ENCODE measurements around the gene OLFM1.
A peak's percentile ranks its signal among the peaks of the same experiment; 100 is the strongest.
"Not testable (repeated sequence)": the region's sequence is repeated elsewhere in the genome, so short reads cannot be mapped to it uniquely, and the experiment has no call there.

The OLFM1 gene

GRCh38 chr9:135136991-135137832 is 49.7 kb downstream of the OLFM1 start:
- DNase-seq, result peak in 1 of 2 experiments; percentile 4

- DNase-seq, result no peak
Measured at GRCh38 chr9:135138078-135138855, 50.8 kb downstream of the OLFM1 start.

- DNase-seq, result no peak
Measured at GRCh38 chr9:135139366-135139959, 52.0 kb downstream of the OLFM1 start.

- DNase-seq, result no peak
Measured at GRCh38 chr9:135141183-135141774, 53.8 kb downstream of the OLFM1 start.

- peak in 1 of 2 experiments; percentile 23 for DNase-seq
Measured at GRCh38 chr9:135144581-135145170, 57.2 kb downstream of the OLFM1 start.

GRCh38 chr9:135145312-135145711 is 57.8 kb downstream of the OLFM1 start:
- no peak for DNase-seq

GRCh38 chr9:135146241-135146640 is 58.8 kb downstream of the OLFM1 start:
- no peak for DNase-seq

- DNase-seq, result no peak
Measured at GRCh38 chr9:135146766-135147473, 59.5 kb downstream of the OLFM1 start.

GRCh38 chr9:135147474-135147805 is 60.0 kb downstream of the OLFM1 start:
- peak in 1 of 2 experiments; percentile 10 for DNase-seq

GRCh38 chr9:135147938-135148337 is 60.5 kb downstream of the OLFM1 start:
- no peak for DNase-seq

- DNase-seq, result no peak
Measured at GRCh38 chr9:135148386-135148785, 60.9 kb downstream of the OLFM1 start.

- not testable (repeated sequence) for DNase-seq
Measured at GRCh38 chr9:135149901-135150300, 62.4 kb downstream of the OLFM1 start.

- DNase-seq, result no peak
Measured at GRCh38 chr9:135150981-135151380, 63.5 kb downstream of the OLFM1 start.

- DNase-seq, result peak in 1 of 2 experiments; percentile 79
Measured at GRCh38 chr9:135151757-135152613, 64.5 kb downstream of the OLFM1 start.

GRCh38 chr9:135152614-135153334 is 65.3 kb downstream of the OLFM1 start:
- peak; percentile 71 to 79 for DNase-seq

- DNase-seq, result no peak
Measured at GRCh38 chr9:135154050-135154615, 66.7 kb downstream of the OLFM1 start.

GRCh38 chr9:135155396-135155795 is 67.9 kb downstream of the OLFM1 start:
- no peak for DNase-seq

GRCh38 chr9:135156525-135157510 is 69.3 kb downstream of the OLFM1 start:
- no peak for DNase-seq
